Frontal cortex (tissue), 1 donor: ENCODE results near the gene VGLL3. TPM values are rescaled to one million over a fixed set of nuclear protein-coding genes. Genes with fewer than 3 reads are reported as not detected.

ENCODE experiments used
- total RNA-seq: library from RNA; depleted of rRNA; stranded (reverse); fragments of >200 nt; gene quantifications from one replicate; pipeline ENCODE4 v1.2.3, GENCODE V29; 2014

Gene VGLL3
- total RNA-seq, 1 donor from 2014 or later: 1.2 TPM

Other genes with a start within 250 kb of the VGLL3 start
- 29.3 TPM for gene CHMP2B, start 236.2 kb upstream of the VGLL3 start, total RNA-seq